NCI-H1092 treated with DMSO at 0.1 percent for 48 hours (cell line): ENCODE measurements around the gene ANKRD34C.

ENCODE experiments used
- DNase-seq: peaks from one replicate; lab custom pipeline; 2025; lab: John Stamatoyannopoulos, UW

The ANKRD34C gene

GRCh38 chr15:79282371-79283251, at the start of gene ANKRD34C:
ANKRD34C (plus strand) TSS chr15:79282722; CDS start chr15:79293285, 10,563 bp downstream.
- peak; percentile 2 for DNase-seq

- DNase-seq: no peak
Measured at GRCh38 chr15:79233236-79233635, 49.3 kb upstream of the ANKRD34C start.

- DNase-seq: no peak
Measured at GRCh38 chr15:79240036-79240435, 42.5 kb upstream of the ANKRD34C start.

GRCh38 chr15:79243723-79244122, 38.8 kb upstream of the ANKRD34C start:
- DNase-seq: no peak

GRCh38 chr15:79244876-79245275, 37.6 kb upstream of the ANKRD34C start:
- DNase-seq: no peak

- no peak for DNase-seq
Measured at GRCh38 chr15:79248183-79248582, 34.3 kb upstream of the ANKRD34C start.

GRCh38 chr15:79257454-79257853, 25.1 kb upstream of the ANKRD34C start:
- no peak for DNase-seq

GRCh38 chr15:79261836-79262235, 20.7 kb upstream of the ANKRD34C start:
- DNase-seq: no peak

GRCh38 chr15:79265167-79265566, 17.4 kb upstream of the ANKRD34C start:
- DNase-seq: no peak

GRCh38 chr15:79265987-79266579, 16.4 kb upstream of the ANKRD34C start:
- DNase-seq: no peak

GRCh38 chr15:79283252-79284048, 928 bp downstream of the ANKRD34C start:
- no peak for DNase-seq

- no peak for DNase-seq
Measured at GRCh38 chr15:79290642-79291275, 8.2 kb downstream of the ANKRD34C start.

- no peak for DNase-seq
Measured at GRCh38 chr15:79292011-79292410, 9.5 kb downstream of the ANKRD34C start.

GRCh38 chr15:79294075-79294474, 11.6 kb downstream of the ANKRD34C start:
- no peak for DNase-seq

GRCh38 chr15:79296583-79296982, 14.1 kb downstream of the ANKRD34C start:
- DNase-seq: no peak

- no peak for DNase-seq
Measured at GRCh38 chr15:79299126-79299840, 16.8 kb downstream of the ANKRD34C start.

- no peak for DNase-seq
Measured at GRCh38 chr15:79299841-79300235, 17.3 kb downstream of the ANKRD34C start.

- no peak for DNase-seq
Measured at GRCh38 chr15:79307251-79307650, 24.7 kb downstream of the ANKRD34C start.

GRCh38 chr15:79308874-79309273, 26.4 kb downstream of the ANKRD34C start:
- no peak for DNase-seq

GRCh38 chr15:79310612-79310984, 28.1 kb downstream of the ANKRD34C start:
- DNase-seq: no peak
